H1 (cell line): Measurements from ENCODE around the gene THAP4. TPM values are rescaled to one million over a fixed set of nuclear protein-coding genes. Genes with fewer than 3 reads are reported as not detected.
A peak's percentile ranks its signal among the peaks of the same experiment; 100 is the strongest.

Source experiments
- CTCF ChIA-PET: fragments of 300-600 bp; sonication (Branson Sonifier 250); formaldehyde crosslinking; loops from one replicate; lab custom pipeline; 2021; ENCODE audit not compliant: partially characterized antibody; lab: Charles Lee
- POLR2A ChIA-PET: fragments of 300-600 bp; sonication (Branson Sonifier 250); formaldehyde crosslinking; loops from one replicate; lab custom pipeline; 2021; ENCODE audit warnings: inconsistent platforms; ENCODE audit not compliant: partially characterized antibody; lab: Charles Lee
- DNase-seq, 2 experiments: peaks; one replicate each; pipeline versions ENCODE4 v3.0.0 to v3.0.0-alpha.2; 2010 to 2022; ENCODE audit warnings: low spot score in 2 of 2, low read depth in 1 of 2, mixed read lengths in 1 of 2
- FAIRE-seq: peaks from 2 replicates; lab custom pipeline; 2011; peaks lifted over from hg19 to GRCh38; lab: Jason Lieb, UNC
- H2AFZ ChIP-seq: 2 replicates; pipeline ENCODE4 v1.8.1; 2012; ENCODE audit warnings: low read length, inconsistent platforms
- H2AK5ac ChIP-seq: 2 replicates; pipeline ENCODE4 v1.6.1; 2013; ENCODE audit warnings: low read depth, low read length
- H2BK120ac ChIP-seq: replicated peaks from 2 replicates; pipeline ENCODE3; 2013; ENCODE audit warnings: low read depth, low read length, inconsistent platforms
- H2BK12ac ChIP-seq: 2 replicates; pipeline ENCODE4 v1.6.1; 2013; ENCODE audit warnings: low read depth, low read length
- H2BK15ac ChIP-seq: 2 replicates; pipeline ENCODE4 v1.6.1; 2013; ENCODE audit warnings: low read length
- H2BK20ac ChIP-seq: 2 replicates; pipeline ENCODE4 v1.6.1; 2013; ENCODE audit warnings: low read length
- H2BK5ac ChIP-seq: 2 replicates; pipeline ENCODE4 v1.6.1; 2013; ENCODE audit warnings: low read depth, low read length
- H3K14ac ChIP-seq: 2 replicates; pipeline ENCODE4 v1.6.1; 2013; ENCODE audit warnings: inconsistent platforms; ENCODE audit not compliant: insufficient read length
- H3K18ac ChIP-seq: 2 replicates; pipeline ENCODE4 v1.6.1; 2013; ENCODE audit warnings: low read length; ENCODE audit errors: extremely low read depth
- H3K23ac ChIP-seq: 2 replicates; pipeline ENCODE4 v1.6.1; 2013; ENCODE audit warnings: inconsistent platforms; ENCODE audit not compliant: insufficient read length
- H3K23me2 ChIP-seq: 2 replicates; pipeline ENCODE4 v1.6.1; 2013; ENCODE audit warnings: low read depth, low read length
- H3K27ac ChIP-seq: 2 replicates; pipeline ENCODE4 v1.6.1; 2011; ENCODE audit warnings: low read depth, low read length, inconsistent platforms
- H3K27me3 ChIP-seq, 4 experiments: replicated peaks in 1 of 4; 1 replicate in 1 of 4; 2 replicates in 3 of 4; pipeline versions ENCODE4 v1.6.1 to v1.8.1; 2011 to 2013; ENCODE audit warnings: low read length in 3 of 4, mild to moderate bottlenecking in 3 of 4, inconsistent platforms in 2 of 4, mixed read lengths in 2 of 4, moderate library complexity in 1 of 4; ENCODE audit not compliant: control insufficient read depth in 3 of 4, insufficient read depth in 3 of 4; ENCODE audit errors: extremely low read depth in 1 of 4
- H3K36me3 ChIP-seq, 4 experiments: 2 replicates each; pipeline versions ENCODE4 v1.6.1 to v1.8.1; 2011 to 2013; ENCODE audit warnings: mild to moderate bottlenecking in 4 of 4, low read length in 3 of 4, moderate library complexity in 2 of 4, control low read depth in 1 of 4, inconsistent platforms in 1 of 4; ENCODE audit not compliant: insufficient read depth in 4 of 4, control insufficient read depth in 2 of 4
- H3K4ac ChIP-seq: replicated peaks from 2 replicates; pipeline ENCODE3; 2013; ENCODE audit warnings: low read length, low read depth, mixed read lengths, inconsistent platforms; ENCODE audit not compliant: insufficient read length
- H3K4me1 ChIP-seq, 4 experiments: replicated peaks in 1 of 4; 1 replicate in 1 of 4; 2 replicates in 3 of 4; pipeline versions ENCODE4 v1.6.1 to v1.8.1; 2011 to 2013; ENCODE audit warnings: low read length in 3 of 4, inconsistent platforms in 2 of 4, mixed read lengths in 1 of 4; ENCODE audit not compliant: insufficient read depth in 4 of 4, control insufficient read depth in 3 of 4
- H3K4me2 ChIP-seq, 2 experiments: 2 replicates each; pipeline versions ENCODE4 v1.6.1 to v1.8.1; 2011 to 2013; ENCODE audit warnings: low read depth in 2 of 2, low read length in 2 of 2, control low read depth in 1 of 2, inconsistent platforms in 1 of 2, mild to moderate bottlenecking in 1 of 2; ENCODE audit not compliant: insufficient read depth in 1 of 2
- H3K4me3 ChIP-seq, 4 experiments: fragments of 200-600, 300-600 bp in 1 of 4; sonication (generic), shearing (Covaris generic), sonication (Bioruptor Twin) in 1 of 4; 2 replicates each; pipeline versions ENCODE4 v1.5.1 to v1.8.1; 2011 to 2016; ENCODE audit warnings: low read length in 4 of 4, low read depth in 3 of 4, control low read depth in 2 of 4, inconsistent platforms in 2 of 4, mild to moderate bottlenecking in 2 of 4, mixed read lengths in 1 of 4, moderate library complexity in 1 of 4; ENCODE audit not compliant: insufficient read depth in 2 of 4; ENCODE audit errors: extremely low read depth in 1 of 4
- H3K56ac ChIP-seq: replicated peaks from 2 replicates; pipeline ENCODE3; 2013; ENCODE audit warnings: low read depth, mild to moderate bottlenecking, mixed read lengths, low read length, inconsistent platforms; ENCODE audit not compliant: insufficient read length
- H3K79me1 ChIP-seq: 2 replicates; pipeline ENCODE4 v1.6.1; 2013; ENCODE audit warnings: low read depth, low read length, control low read depth
- H3K79me2 ChIP-seq, 2 experiments: 2 replicates each; pipeline versions ENCODE4 v1.6.1 to v1.8.1; 2012 to 2013; ENCODE audit warnings: low read length in 2 of 2, mild to moderate bottlenecking in 2 of 2, inconsistent platforms in 1 of 2; ENCODE audit not compliant: insufficient read depth in 2 of 2, control insufficient read depth in 1 of 2
- H3K9ac ChIP-seq, 4 experiments: replicated peaks in 1 of 4; 1 replicate in 1 of 4; 2 replicates in 3 of 4; pipeline versions ENCODE4 v1.6.1 to v1.8.1; 2011 to 2013; ENCODE audit warnings: low read depth in 3 of 4, low read length in 3 of 4, control low read depth in 2 of 4, mild to moderate bottlenecking in 2 of 4, moderate library complexity in 2 of 4, inconsistent platforms in 1 of 4; ENCODE audit errors: extremely low read depth in 1 of 4
- H3K9me3 ChIP-seq, 2 experiments: 2 replicates each; pipeline versions ENCODE4 v1.6.1 to v1.8.1; 2012 to 2013; ENCODE audit warnings: mild to moderate bottlenecking in 2 of 2, moderate library complexity in 2 of 2, control low read depth in 1 of 2, inconsistent platforms in 1 of 2, low read depth in 1 of 2, low read length in 1 of 2, mixed read lengths in 1 of 2; ENCODE audit not compliant: insufficient read depth in 2 of 2
- H4K20me1 ChIP-seq, 2 experiments: replicated peaks in 1 of 2; 2 replicates each; pipeline versions ENCODE3 to v1.8.1; 2011 to 2013; ENCODE audit warnings: inconsistent platforms in 2 of 2, low read length in 2 of 2, mild to moderate bottlenecking in 1 of 2; ENCODE audit not compliant: insufficient read depth in 2 of 2, control insufficient read depth in 1 of 2
- H4K5ac ChIP-seq: 2 replicates; pipeline ENCODE4 v1.6.1; 2013; ENCODE audit warnings: low read length, low read depth, mixed read lengths, inconsistent platforms; ENCODE audit not compliant: insufficient read length
- H4K8ac ChIP-seq: 2 replicates; pipeline ENCODE4 v1.8.0; 2013; ENCODE audit warnings: mild to moderate bottlenecking, moderate library complexity, low read length, inconsistent platforms; ENCODE audit not compliant: insufficient read depth; ENCODE audit errors: extremely low read depth
- H4K91ac ChIP-seq: replicated peaks from 2 replicates; pipeline ENCODE3; 2013; ENCODE audit warnings: low read length, mixed read lengths, inconsistent platforms; ENCODE audit not compliant: insufficient read length
- ASH2L ChIP-seq: fragments of 200-600, 300-600 bp; sonication (generic); IDR thresholded peaks from one replicate; pipeline ENCODE4 v1.7.1; 2017; ENCODE audit warnings: low read length
- RNF2 ChIP-seq: fragments of 200-900, 300-1000 bp; sonication (generic); IDR thresholded peaks from 2 replicates; pipeline ENCODE4 v1.7.1; 2016; ENCODE audit warnings: borderline replicate concordance, low read depth, mild to moderate bottlenecking, antibody characterized with exemption, low read length; ENCODE audit not compliant: poor library complexity, severe bottlenecking; ENCODE audit errors: missing control alignments
- WGBS, 2 experiments: shearing (Covaris generic) in 1 of 2; methylation state at CpG; one replicate each; pipeline versions ENCODE4 v1.1.6 to v1.1.7; 2013 to 2015; ENCODE audit warnings: low lambda C conversion rate in 2 of 2, mixed read lengths in 2 of 2, inconsistent platforms in 1 of 2, low coverage in 1 of 2, missing lambda C conversion rate in 1 of 2; ENCODE audit not compliant: insufficient replicate concordance in 2 of 2, insufficient coverage in 1 of 2, insufficient read length in 1 of 2; ENCODE audit errors: extremely low coverage in 1 of 2, missing lambda C conversion rate in 1 of 2; 5-methylcytosine and 5-hydroxymethylcytosine counted together
- polyA plus RNA-seq, 7 experiments: library from polyadenylated mRNA; depleted of rRNA in 3 of 7; stranded (reverse) in 5 of 7; unstranded in 2 of 7; fragments of >200 nt in 5 of 7; fragments of 200-250 nt in 2 of 7; gene quantifications; 1 replicate in 5 of 7; 2 replicates in 1 of 7; 4 replicates in 1 of 7; pipeline versions ENCODE4 v1.2.1 to v1.2.3, GENCODE V29; 2011 to 2013; ENCODE audit warnings: missing spikeins in 2 of 7, mixed read lengths in 2 of 7
- total RNA-seq: library from RNA; stranded (reverse); fragmentation: NEBNext Ultra II Directional; extraction: Animal tissue kit (Norgen Biotek cat#: 25700); gene quantifications from 2 replicates; pipeline ENCODE4 v1.2.1, GENCODE V29; 2021

The THAP4 gene
- total and polyA plus RNA-seq, 2 of the 8 experiments (the other 6 are each of a cell fraction or from before 2014, with no cell fraction given): 78.9 to 83.6 TPM

DNA sequence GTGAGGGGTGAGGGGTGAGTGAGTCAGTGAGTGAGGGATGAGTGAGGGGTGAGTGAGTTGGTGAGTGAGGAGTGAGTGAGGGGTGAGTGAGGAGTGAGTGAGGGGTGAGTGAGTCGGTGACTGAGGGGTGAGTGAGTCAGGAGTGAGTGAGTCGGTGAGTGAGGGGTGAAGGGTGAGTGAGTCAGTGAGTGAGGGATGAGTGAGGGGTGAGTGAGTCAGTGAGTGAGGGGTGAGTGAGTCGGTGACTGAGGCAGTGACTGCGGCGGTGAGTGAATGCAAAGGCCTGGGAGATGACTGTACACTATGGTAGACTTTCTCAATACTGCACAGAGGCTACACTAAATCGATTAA is 16.6 kb downstream of the THAP4 start:
- H2BK12ac ChIP-seq: no peak overlapping the region
- H2BK20ac ChIP-seq: no peak overlapping the region
- H4K8ac ChIP-seq: no peak overlapping the region
- no peaks in the 10 kb centered on the region for H3K27me3 ChIP-seq
- H3K9ac ChIP-seq: no peak overlapping the region
- no peak overlapping the region for H3K56ac ChIP-seq
- POLR2A ChIA-PET: interaction anchor here (1.0 kb wide), 1 partner anchor 17 kb away, joined by 3 read pairs; the partner anchor contains the start of gene ATG4B
- H3K9me3 ChIP-seq: no peaks in the 10 kb centered on the region
- H4K91ac ChIP-seq: no peak overlapping the region
- H3K23ac ChIP-seq: no peak overlapping the region
- H3K23me2 ChIP-seq: peaks cover 4% of the 10 kb centered on the region; the same call in 1 of the 2 replicates
- no peak for FAIRE-seq
- H3K4ac ChIP-seq: no peak overlapping the region
- H3K79me2 ChIP-seq: peaks cover 2 to 29% of the 10 kb centered on the region in 2 experiments; a peak in 3 of 4 replicates
- no peaks in the 10 kb centered on the region for H3K36me3 ChIP-seq
- no peak overlapping the region for H3K4me3 ChIP-seq
- no peak overlapping the region for H3K27ac ChIP-seq
- H3K79me1 ChIP-seq: peaks cover 12% of the 10 kb centered on the region
- H3K14ac ChIP-seq: no peak overlapping the region
- DNase-seq: no peak
- no peak overlapping the region for H3K4me2 ChIP-seq
- no peak overlapping the region for H3K18ac ChIP-seq
- H4K20me1 ChIP-seq: peaks cover 2 to 6% of the 10 kb centered on the region in 2 experiments
- no peak overlapping the region for H2AK5ac ChIP-seq
- 100% methylated on average over 6 of the region's 6 CpGs; no CpG with 5 or more reads in 1 of the 2 experiments for WGBS, 2 experiments
- TF ChIP-seq ASH2L: peak; percentile 99
- TF ChIP-seq RNF2: no peak
- H2BK15ac ChIP-seq: no peak overlapping the region
- H2BK120ac ChIP-seq: no peak overlapping the region
- no peak overlapping the region for H4K5ac ChIP-seq
- CTCF ChIA-PET: interaction anchor here (1.1 kb wide), 1 partner anchor 77 kb away, joined by 3 read pairs; no protein-coding TSS in a partner anchor
- no peak overlapping the region for H2AFZ ChIP-seq
- no peak overlapping the region for H2BK5ac ChIP-seq
- peaks cover 0 to 6% (median 2%) of the 10 kb centered on the region in 4 experiments; a peak in 5 of 7 replicates for H3K4me1 ChIP-seq
